ENCODE measurements around the gene PREPL. TPM values are rescaled to one million over a fixed set of nuclear protein-coding genes. Genes with fewer than 3 reads are reported as not detected.

PREPL gene
- total and polyA plus RNA-seq, 10 of the 15 experiments (the other 5 are each of a cell fraction or from before 2014, with no cell fraction given), result 9.2 to 43.0 (median 20.4) TPM

- TF ChIP-seq PRDM15 (CRISPR knock-in tag; IDR thresholded peaks at IDR 0.05) (no peak), BCLAF1 (IDR thresholded peaks at IDR 0.05) (no peak), USF2 (IDR thresholded peaks at IDR 0.05; ENCODE audit: borderline replicate concordance, low read depth, low read length) (no peak), E2F8 (IDR thresholded peaks at IDR 0.05; ENCODE audit: low read depth, partially characterized antibody) (no peak), CHD4 (IDR thresholded peaks at IDR 0.05) (no peak)
Measured at GRCh38 chr2:44372246-44372645, 11.0 kb upstream of the PREPL start (continued).
